SHP77 treated with DMSO at 0.1 percent for 48 hours (cell line): Measurements from ENCODE around the gene SECISBP2L.

Experiments used
- DNase-seq: peaks from one replicate; lab custom pipeline; 2025; lab: John Stamatoyannopoulos, UW

The SECISBP2L gene

DNA sequence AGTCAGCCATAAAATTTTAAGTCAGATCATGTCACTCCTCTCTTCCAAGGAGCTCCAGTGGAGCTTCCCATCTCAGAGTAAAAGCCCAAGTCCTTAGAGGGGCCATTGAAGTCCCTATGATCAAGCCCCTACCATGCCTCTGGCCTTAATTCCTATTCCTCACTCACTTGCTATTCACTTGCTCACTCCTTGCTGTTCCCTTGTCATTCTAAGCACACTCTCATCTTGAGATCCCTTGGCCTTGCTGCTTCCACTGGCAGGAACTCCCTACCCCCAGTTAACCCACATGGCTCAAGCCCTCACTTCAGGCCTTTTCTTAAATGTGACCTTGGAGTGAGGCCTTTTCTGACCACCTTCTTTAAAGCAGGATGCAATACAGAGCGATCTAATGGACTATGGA is 12.3 kb upstream of the SECISBP2L start:
- no peak for DNase-seq

DNA sequence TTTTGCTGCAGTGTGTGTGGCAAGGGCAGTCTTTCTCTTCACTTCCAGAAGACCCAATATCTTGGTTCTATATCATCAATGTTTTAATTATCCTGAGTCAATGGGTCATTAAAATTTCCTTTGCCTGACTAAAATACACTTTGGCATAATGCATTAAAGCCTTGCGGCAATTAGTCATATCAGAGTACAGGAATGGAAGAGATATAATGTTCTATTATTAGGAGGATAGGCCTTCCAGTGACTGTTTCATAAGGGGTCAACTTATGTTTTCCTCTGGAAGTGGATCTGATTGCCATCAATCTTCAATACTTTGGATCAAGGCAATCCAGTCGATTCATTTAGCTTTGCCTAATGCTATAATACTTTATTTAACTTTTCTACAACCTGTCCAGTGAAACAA is 9.4 kb upstream of the SECISBP2L start:
- no peak for DNase-seq

- no peak for DNase-seq
These were observed 6.4 kb upstream of the SECISBP2L start for GRCh38 chr15:49052662-49053061.

DNA sequence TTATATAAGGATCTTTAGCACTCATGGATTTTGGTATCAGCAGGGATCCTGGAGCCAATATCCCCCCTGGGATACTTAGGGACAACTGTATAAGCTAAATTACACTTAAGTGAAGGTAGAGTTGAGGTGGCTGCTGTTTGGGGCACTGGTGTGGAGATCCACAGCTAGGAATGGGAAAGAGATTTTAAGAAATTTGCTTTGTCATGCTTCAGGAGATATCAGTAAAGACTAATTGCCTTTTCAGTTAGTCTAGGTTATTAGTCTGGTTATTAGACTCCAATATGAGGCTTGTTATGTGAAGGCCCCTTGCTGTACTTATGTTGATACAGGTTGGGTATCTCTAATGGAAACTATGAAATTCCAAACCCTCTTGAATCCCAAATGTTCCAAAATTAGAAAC is 1.2 kb upstream of the SECISBP2L start:
- DNase-seq: no peak

GRCh38 chr15:49045751-49046219 is 461 bp downstream of the SECISBP2L start:
- no peak for DNase-seq

- DNase-seq: no peak
These were observed 1.3 kb downstream of the SECISBP2L start for GRCh38 chr15:49044766-49045606.

DNA sequence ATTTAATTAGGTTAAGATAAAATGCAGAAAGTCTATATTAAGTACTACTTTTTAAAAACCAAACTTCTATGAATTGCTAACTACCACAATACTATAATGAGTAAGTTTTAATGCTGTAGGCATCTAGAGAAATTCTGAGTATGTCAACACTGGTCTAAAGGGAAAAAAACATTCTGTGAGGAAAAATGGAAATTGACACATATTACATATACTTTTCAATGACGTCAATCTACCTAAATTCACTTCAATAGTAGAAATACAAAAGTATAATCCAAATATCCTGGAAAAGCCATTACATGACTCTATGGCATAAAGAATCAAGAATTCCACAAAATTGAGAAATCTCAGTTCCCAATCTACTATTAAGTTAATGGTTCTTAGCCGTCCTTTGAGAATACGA is 2.2 kb downstream of the SECISBP2L start:
- DNase-seq: no peak

DNA sequence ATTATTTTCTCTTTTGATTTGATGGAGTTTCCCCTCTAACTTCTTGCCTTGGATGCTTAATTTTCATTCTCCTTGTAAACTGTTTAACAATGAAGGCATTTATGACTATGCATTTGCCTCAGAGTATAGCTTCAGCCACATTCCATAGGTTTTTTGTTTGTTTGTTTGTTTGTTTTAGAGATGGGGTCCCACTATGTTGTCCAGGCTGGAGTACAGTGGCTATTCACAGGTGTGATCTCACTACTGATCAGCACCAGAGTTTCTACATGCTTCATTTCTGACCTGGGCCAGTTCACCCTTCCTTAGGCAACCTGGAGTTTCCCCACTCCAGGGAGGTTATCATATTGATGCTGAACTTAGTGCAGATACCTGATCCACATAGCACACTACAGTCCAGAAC is 4.1 kb downstream of the SECISBP2L start:
- no peak for DNase-seq

- no peak for DNase-seq
These were observed 4.8 kb downstream of the SECISBP2L start for GRCh38 chr15:49041426-49041825.

DNA sequence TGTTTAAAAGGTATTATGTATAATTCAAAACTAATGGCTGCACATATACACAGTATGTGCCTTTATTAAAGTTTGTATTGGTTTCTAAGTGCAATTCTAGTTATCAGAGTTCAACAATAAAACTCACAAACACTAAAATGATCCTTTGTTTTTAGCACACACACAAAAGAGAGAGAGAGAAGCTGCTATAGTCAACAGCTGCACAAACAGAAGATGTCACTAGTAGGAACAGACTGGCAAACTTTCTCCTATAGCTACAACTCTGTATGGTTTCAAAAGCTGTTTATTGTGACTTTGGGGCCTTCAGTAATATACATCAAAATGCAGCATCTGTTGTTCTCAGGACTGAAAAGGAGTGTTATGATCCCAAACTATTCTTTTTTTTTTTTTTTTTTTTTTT is 6.1 kb downstream of the SECISBP2L start:
- no peak for DNase-seq

DNA sequence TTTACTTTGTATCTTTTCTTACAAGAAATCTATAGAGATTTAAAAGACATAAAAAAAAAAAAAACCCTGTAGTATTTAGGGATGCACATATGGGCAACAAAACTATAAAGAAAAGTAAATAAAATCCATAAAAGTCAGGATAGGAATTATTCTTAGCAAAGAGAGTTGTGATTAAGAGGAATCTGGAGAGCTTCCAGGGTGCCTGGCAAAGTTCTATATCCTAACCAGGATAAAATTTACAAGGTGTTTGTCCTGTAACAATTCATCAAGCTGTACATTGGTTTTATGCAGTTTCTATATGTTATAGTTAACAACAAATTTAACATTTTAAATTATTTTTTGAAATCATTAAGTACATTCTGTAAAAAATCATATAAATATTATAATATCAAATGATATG is 7.9 kb downstream of the SECISBP2L start:
- no peak for DNase-seq

- DNase-seq: no peak
These were observed 8.7 kb downstream of the SECISBP2L start for GRCh38 chr15:49037546-49037940.

DNA sequence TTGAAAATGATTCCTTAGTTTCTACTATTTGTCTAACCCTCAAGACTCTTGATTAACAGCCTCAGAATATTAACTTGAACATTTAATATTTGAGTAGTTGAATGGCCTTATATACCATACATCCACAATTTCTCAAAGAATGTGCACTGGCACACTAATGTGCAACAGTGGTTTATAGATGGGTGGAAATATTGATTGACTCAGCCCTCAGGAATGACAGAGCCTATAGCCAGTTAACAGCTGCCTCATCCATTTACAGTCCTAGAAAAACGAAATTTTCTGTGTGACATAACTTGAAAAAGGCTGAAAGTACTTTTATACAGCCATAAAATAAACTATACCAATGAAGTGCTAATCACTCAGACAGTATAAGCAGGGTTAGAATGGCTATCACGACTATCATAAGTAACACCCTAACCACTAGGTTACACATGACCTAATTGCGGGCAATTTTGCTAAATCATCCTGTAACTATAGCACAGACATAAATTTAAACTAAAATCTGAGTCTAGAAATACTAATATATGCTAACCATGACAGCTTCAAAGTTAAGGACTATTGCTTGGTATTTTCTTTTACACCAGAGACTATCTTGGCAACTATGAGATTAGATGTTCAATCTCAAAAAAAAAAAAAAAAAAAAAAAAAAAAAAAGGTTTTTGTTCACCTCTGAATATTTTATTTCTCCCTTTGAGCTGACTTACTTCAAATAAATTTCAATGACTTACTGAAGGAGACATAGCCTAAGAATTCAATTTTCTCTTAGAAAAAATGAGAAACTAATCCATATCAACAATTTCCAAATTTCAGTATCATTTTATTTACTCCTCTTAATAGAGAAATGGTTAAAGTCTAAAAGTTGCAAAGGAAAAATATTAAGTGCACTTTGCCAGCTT is 9.3 kb downstream of the SECISBP2L start:
- DNase-seq: no peak

DNA sequence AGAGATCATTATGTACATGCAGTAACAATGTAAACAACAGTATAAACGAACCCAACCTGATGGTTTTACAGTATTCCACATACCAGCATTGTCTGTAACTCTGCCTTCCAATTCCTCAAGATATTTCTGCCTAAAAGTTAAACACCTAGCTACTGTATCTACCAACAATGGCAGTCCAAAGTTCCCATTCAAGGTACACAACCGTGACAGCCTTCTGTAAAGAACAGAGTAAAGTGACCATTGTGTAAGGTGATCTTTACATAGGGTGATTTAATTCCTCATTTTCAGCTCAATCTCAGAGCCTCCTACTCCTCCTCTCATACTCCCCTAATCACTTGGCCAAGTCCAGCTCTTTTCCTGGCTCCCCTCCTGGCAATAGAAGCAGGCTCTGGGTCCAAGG is 10.4 kb downstream of the SECISBP2L start:
- DNase-seq: no peak

GRCh38 chr15:49032601-49033145 is 13.6 kb downstream of the SECISBP2L start:
- DNase-seq: no peak

GRCh38 chr15:49031804-49032203 is 14.4 kb downstream of the SECISBP2L start:
- DNase-seq: no peak

DNA sequence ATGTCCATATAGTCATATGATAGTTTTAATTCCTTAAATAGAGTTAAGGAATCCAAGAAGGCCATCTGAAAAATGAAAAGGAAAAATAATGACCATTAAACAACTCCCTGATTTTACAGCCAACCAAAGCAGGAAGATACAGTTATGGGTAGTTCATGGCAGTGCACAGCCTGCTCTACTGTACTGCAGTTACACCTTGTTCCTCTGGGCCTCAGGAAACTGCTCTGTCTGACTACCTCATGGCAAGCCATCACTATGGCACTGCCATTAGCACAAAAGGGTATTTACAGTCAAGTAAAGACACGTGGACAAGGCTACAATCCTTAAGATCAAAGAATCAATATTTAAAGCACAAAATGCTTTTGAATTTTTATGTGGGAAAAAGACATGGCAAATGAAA is 19.5 kb downstream of the SECISBP2L start:
- no peak for DNase-seq

- no peak for DNase-seq
These were observed 21.4 kb downstream of the SECISBP2L start for GRCh38 chr15:49024840-49025239.

GRCh38 chr15:49023354-49023753 is 22.9 kb downstream of the SECISBP2L start:
- no peak for DNase-seq

- no peak for DNase-seq
These were observed 30.4 kb downstream of the SECISBP2L start for GRCh38 chr15:49015896-49016295.

DNA sequence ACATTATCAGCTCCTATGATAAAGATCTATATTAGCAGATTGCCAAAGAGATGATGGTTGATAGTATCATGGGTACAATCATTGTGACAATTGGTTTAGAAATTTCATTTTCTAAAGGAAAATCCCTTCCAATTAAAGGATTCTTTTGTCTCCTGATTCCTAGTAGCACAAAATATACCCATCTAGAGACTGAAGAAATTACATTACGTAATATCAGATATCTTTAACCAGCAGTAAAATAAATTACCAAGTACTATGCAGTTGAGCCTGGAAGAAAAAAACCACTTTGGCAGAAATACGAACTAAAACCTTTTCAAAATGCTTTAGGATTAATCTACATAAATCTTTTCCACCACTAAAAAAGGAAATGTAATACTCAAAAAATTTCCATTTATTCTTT is 46.9 kb downstream of the SECISBP2L start:
- DNase-seq: no peak

- no peak for DNase-seq
These were observed 50.0 kb downstream of the SECISBP2L start for GRCh38 chr15:48996276-48996675.

DNA sequence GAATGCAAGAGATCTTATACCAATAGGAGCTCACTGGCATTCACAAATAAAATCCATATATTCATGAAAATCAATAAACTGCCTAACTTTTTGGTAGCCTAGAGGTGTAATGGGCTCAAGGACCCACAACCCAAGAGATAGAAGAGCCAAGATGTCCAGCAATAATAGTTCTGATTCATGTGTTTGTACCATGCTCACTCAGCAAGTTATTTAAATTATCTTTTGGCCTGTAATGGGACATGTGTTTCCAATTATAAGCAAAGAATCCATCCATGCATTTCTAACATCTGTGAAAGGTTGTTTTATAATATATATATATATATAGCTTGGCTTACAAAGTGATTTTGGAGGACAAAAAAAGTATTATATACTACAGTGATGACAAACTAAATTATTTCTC is 52.9 kb downstream of the SECISBP2L start:
- no peak for DNase-seq
